ENCODE results near the gene NPB. TPM values are rescaled to one million over a fixed set of nuclear protein-coding genes. Genes with fewer than 3 reads are reported as not detected.

NPB gene
- total and polyA plus RNA-seq, 2 donors (not counting 1 experiment from before 2014, with no cell fraction given), result 0.44 TPM; not detected in 1

DNA sequence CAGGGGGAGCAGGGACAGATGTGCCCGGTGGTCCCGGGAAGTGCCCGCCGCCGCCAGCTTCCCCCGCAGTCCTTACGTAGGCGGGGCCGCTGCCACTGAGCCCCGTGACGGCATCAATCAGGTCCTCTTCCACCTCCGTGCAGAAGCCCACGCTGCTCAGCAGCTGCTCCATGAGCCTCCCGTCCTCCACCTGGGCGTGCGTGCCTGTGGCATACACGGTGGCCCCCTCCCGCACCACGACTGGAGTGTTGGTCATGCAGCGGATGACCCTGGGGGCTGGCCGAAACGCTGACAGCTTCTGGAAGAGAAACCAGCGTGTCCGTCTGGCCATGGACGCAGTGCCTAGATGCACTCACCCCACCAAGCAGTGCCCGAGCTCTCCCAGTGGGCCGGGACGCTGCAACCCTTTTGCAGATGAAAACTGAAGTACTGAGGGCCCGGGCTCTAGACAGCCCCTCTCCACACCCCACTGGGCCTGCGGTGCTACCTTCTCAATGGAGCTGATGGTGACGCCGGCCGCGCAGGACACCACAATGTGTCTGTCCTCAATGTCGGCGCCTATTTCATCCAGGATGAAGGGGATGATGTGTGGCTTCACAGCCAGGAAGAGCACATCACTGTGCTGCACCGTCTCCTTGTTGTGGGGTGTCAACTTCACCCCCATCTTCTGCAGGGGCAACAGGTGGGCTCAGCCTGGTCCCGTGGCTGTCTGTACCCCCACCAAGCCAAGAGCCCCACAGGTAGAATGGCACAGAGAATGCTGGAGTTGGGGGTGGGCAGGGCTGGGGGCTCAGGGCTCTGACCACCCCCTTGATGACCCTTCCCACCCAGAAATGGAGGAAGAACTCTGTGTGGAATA, 33.0 kb downstream of the NPB start:
- POLR2A ChIA-PET, result no interaction called here
- WGBS (ENCODE audit: insufficient coverage), result 96% methylated on average over 32 of the region's 38 CpGs
- no peak overlapping the region for H3K4me2 ChIP-seq (replicated peaks; ENCODE audit: low read depth, low read length, poor library complexity, severe bottlenecking)

More for the DNA sequence above, 33.0 kb downstream of the NPB start:
- no peak overlapping the region for H2AFZ ChIP-seq (ENCODE audit: insufficient read depth, low read depth, low read length, poor library complexity, severe bottlenecking)
- TF ChIP-seq, protein P1, sequence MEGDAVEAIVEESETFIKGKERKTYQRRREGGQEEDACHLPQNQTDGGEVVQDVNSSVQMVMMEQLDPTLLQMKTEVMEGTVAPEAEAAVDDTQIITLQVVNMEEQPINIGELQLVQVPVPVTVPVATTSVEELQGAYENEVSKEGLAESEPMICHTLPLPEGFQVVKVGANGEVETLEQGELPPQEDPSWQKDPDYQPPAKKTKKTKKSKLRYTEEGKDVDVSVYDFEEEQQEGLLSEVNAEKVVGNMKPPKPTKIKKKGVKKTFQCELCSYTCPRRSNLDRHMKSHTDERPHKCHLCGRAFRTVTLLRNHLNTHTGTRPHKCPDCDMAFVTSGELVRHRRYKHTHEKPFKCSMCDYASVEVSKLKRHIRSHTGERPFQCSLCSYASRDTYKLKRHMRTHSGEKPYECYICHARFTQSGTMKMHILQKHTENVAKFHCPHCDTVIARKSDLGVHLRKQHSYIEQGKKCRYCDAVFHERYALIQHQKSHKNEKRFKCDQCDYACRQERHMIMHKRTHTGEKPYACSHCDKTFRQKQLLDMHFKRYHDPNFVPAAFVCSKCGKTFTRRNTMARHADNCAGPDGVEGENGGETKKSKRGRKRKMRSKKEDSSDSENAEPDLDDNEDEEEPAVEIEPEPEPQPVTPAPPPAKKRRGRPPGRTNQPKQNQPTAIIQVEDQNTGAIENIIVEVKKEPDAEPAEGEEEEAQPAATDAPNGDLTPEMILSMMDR (IDR thresholded peaks at IDR 0.05), result no peak
- no peak for TF ChIP-seq EZH2 (IDR thresholded peaks at IDR 0.05; ENCODE audit: borderline replicate concordance, insufficient read depth, low read depth, low read length, poor library complexity, severe bottlenecking)
- H3K9ac ChIP-seq (ENCODE audit: low read length), result no peak overlapping the region
- DNase-seq (no peak), ATAC-seq (ENCODE audit: low read depth) (no peak)
- H3K79me2 ChIP-seq (ENCODE audit: control insufficient read depth, insufficient read depth, low read length), result no peaks in the 10 kb centered on the region
- Mint-ChIP-seq H3K27ac (no peak overlapping the region), H3K4me3 (no peak overlapping the region), H3K9me3 (ENCODE audit: insufficient read depth) (no peaks in the 10 kb centered on the region), H3K4me1 (peaks cover 11% of the 10 kb centered on the region), H3K27me3 (peaks cover 7% of the 10 kb centered on the region)
- no peaks in the 10 kb centered on the region for H3K9me3 ChIP-seq (ENCODE audit: control extremely low read depth in 1 of 3, control insufficient read depth in 2 of 3, insufficient read depth in 1 of 3, low read length in 2 of 3)
- peaks cover 10 to 14% of the 10 kb centered on the region in 2 donors for H3K4me1 ChIP-seq (ENCODE audit: control insufficient read depth in 2 of 2, insufficient read depth in 2 of 2, low read length in 2 of 2)
- H3K27ac ChIP-seq (ENCODE audit: low read length in 2 of 2), result no peak overlapping the region
- intact Hi-C loops (cut with micrococcal nuclease), result no loop called here
- CTCF ChIA-PET, result interaction anchor here (0.7 kb wide), 1 partner anchor 141 kb away, joined by 3 read pairs; no protein-coding TSS in a partner anchor
- no peaks in the 10 kb centered on the region for H3K36me3 ChIP-seq (replicated peaks in 1 of 2; ENCODE audit: control extremely low read depth in 1 of 2, control insufficient read depth in 1 of 2, extremely low read depth in 1 of 2, insufficient read depth in 2 of 2, low read length in 1 of 2)
- peaks cover 0 to 5% (median 0%) of the 10 kb centered on the region in 4 experiments for H3K27me3 ChIP-seq (replicated peaks in 1 of 4; ENCODE audit: control extremely low read depth in 1 of 4, control insufficient read depth in 3 of 4, insufficient read depth in 4 of 4, low read length in 3 of 4)
- H4K20me1 ChIP-seq (ENCODE audit: control insufficient read depth, insufficient read depth, low read length, poor library complexity, severe bottlenecking), result no peaks in the 10 kb centered on the region
- no peak overlapping the region for H3K4me3 ChIP-seq (ENCODE audit: control extremely low read depth in 1 of 5, extremely low read depth in 1 of 5, insufficient read depth in 1 of 5, low read depth in 2 of 5, low read length in 4 of 5)

Measured in B cell (primary cell).